OCI-LY3 (cell line): ENCODE results near the gene GTF3C5.
"Not testable (repeated sequence)": the region's sequence is repeated elsewhere in the genome, so short reads cannot be mapped to it uniquely, and the experiment has no call there.

Experiments used
- H2AFZ ChIP-seq: fragments of 200-600, 300-600 bp; shearing (Covaris generic); 2 replicates; pipeline ENCODE4 v1.6.0; 2014; ENCODE audit warnings: antibody characterized with exemption, low read depth, low read length
- H3K27ac ChIP-seq: fragments of 200-600, 300-600 bp; sonication (generic); 2 replicates; pipeline ENCODE4 v1.5.1; 2014; ENCODE audit warnings: mild to moderate bottlenecking, low read length, moderate library complexity, mixed read lengths
- H3K27me3 ChIP-seq: fragments of 200-600, 300-600 bp; sonication (generic); 2 replicates; pipeline ENCODE4 v1.6.1; 2014; ENCODE audit warnings: low read depth, low read length, mixed read lengths
- H3K36me3 ChIP-seq: fragments of 200-600, 300-600 bp; sonication (generic); replicated peaks from 2 replicates; pipeline ENCODE3; 2014; ENCODE audit warnings: low read depth, low read length, mixed read lengths
- H3K4me1 ChIP-seq: fragments of 300-600, 200-600 bp; sonication (generic); 2 replicates; pipeline ENCODE4 v1.6.1; 2014; ENCODE audit warnings: low read length, mixed read lengths
- H3K4me2 ChIP-seq: fragments of 200-600, 300-600 bp; sonication (generic); 2 replicates; pipeline ENCODE4 v1.6.1; 2014; ENCODE audit warnings: low read length, mixed read lengths
- H3K4me3 ChIP-seq: fragments of 300-600, 200-600 bp; sonication (generic); 2 replicates; pipeline ENCODE4 v1.5.1; 2014; ENCODE audit warnings: antibody characterized with exemption, mild to moderate bottlenecking, low read length, moderate library complexity
- H3K79me2 ChIP-seq: fragments of 300-600, 200-600 bp; shearing (Covaris generic); 2 replicates; pipeline ENCODE4 v1.6.1; 2014; ENCODE audit warnings: mild to moderate bottlenecking, low read length, mixed read lengths
- H3K9ac ChIP-seq: fragments of 300-600, 200-600 bp; shearing (Covaris generic); 2 replicates; pipeline ENCODE4 v1.6.0; 2014; ENCODE audit warnings: mild to moderate bottlenecking, low read length, moderate library complexity
- H3K9me3 ChIP-seq: fragments of 200-600, 300-600 bp; shearing (Covaris generic); 2 replicates; pipeline ENCODE4 v1.6.1; 2014; ENCODE audit warnings: low read length, mixed read lengths; ENCODE audit not compliant: insufficient read depth
- H4K20me1 ChIP-seq: fragments of 200-600, 300-600 bp; sonication (generic); 2 replicates; pipeline ENCODE4 v1.6.1; 2016; ENCODE audit warnings: low read length, mixed read lengths; ENCODE audit not compliant: insufficient read depth
- EZH2phosphoT487 ChIP-seq: fragments of 200-600 bp; shearing (Covaris generic); IDR thresholded peaks from 2 replicates; pipeline ENCODE4 v1.6.1; 2018; ENCODE audit warnings: antibody characterized with exemption, mixed run types, low read depth
- TF ChIP-seq, protein P1 (sequence below): fragments of 200-600, 300-600 bp; sonication (generic); IDR thresholded peaks from 2 replicates; pipeline ENCODE4 v1.5.1; 2014; ENCODE audit warnings: antibody characterized with exemption, low read length, low read depth

GTF3C5 gene

GRCh38 chr9:133070985-133071384 lies 40.2 kb downstream of the GTF3C5 start:
- not testable (repeated sequence) for H4K20me1 ChIP-seq, H3K27ac ChIP-seq, H3K9ac ChIP-seq, H3K36me3 ChIP-seq, H2AFZ ChIP-seq, H3K79me2 ChIP-seq, H3K4me1 ChIP-seq, H3K27me3 ChIP-seq, H3K4me2 ChIP-seq, H3K9me3 ChIP-seq, H3K4me3 ChIP-seq

DNA sequence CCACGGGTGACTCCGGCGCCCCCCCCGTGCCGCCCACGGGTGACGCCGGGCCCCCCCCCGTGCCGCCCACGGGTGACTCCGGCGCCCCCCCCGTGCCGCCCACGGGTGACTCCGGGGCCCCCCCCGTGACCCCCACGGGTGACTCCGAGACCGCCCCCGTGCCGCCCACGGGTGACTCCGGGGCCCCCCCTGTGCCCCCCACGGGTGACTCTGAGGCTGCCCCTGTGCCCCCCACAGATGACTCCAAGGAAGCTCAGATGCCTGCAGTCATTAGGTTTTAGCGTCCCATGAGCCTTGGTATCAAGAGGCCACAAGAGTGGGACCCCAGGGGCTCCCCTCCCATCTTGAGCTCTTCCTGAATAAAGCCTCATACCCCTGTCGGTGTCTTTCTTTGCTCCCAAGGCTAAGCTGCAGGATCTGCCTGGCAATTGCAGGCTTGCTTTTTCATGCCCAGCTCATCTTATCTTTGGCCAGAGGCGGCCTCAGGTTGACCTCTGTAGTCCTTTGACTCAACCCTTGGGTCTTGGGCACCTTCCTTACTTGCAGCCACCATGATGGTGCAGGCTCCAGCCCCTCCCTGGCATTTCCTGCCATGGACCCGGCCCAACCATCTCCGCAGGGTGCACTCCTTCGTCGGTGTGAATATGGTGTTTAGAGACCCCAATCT lies 40.8 kb downstream of the GTF3C5 start:
- Histone ChIP-seq H3K4me1 (no peaks in the 10 kb centered on the region), H3K9me3 (no peaks in the 10 kb centered on the region), H3K9ac (no peak overlapping the region), H3K27ac (no peak overlapping the region), H3K27me3 (peaks cover 10% of the 10 kb centered on the region; the same call in 1 of the 2 replicates), H4K20me1 (no peaks in the 10 kb centered on the region), H3K4me2 (no peak overlapping the region), H3K79me2 (no peaks in the 10 kb centered on the region), H3K4me3 (no peak overlapping the region), H3K36me3 (no peaks in the 10 kb centered on the region), H2AFZ (no peak overlapping the region)
- no peak for TF ChIP-seq EZH2phosphoT487
- TF ChIP-seq, protein P1, sequence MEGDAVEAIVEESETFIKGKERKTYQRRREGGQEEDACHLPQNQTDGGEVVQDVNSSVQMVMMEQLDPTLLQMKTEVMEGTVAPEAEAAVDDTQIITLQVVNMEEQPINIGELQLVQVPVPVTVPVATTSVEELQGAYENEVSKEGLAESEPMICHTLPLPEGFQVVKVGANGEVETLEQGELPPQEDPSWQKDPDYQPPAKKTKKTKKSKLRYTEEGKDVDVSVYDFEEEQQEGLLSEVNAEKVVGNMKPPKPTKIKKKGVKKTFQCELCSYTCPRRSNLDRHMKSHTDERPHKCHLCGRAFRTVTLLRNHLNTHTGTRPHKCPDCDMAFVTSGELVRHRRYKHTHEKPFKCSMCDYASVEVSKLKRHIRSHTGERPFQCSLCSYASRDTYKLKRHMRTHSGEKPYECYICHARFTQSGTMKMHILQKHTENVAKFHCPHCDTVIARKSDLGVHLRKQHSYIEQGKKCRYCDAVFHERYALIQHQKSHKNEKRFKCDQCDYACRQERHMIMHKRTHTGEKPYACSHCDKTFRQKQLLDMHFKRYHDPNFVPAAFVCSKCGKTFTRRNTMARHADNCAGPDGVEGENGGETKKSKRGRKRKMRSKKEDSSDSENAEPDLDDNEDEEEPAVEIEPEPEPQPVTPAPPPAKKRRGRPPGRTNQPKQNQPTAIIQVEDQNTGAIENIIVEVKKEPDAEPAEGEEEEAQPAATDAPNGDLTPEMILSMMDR: no peak

DNA sequence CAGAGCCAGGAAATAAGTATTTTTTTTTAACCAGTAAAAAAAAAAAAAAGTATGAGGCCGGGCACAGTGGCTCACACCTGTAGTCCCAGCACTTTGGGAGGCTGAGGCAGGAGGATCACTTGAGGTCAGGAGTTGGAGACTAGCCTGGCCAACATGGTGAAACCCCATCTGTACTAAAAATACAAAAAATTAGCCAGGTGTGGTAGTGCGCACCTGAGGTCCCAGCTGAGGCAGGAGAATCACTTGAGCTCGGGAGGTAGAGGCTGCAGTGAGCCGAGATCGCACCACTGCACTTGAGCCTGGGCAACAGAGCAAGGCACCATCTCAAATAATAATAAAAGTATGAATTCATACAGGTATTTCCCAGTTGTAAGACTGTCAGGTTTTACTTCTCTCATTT lies 41.4 kb downstream of the GTF3C5 start:
- H3K79me2 ChIP-seq, H2AFZ ChIP-seq: not testable (repeated sequence)

GRCh38 chr9:133073086-133074014 lies 42.6 kb downstream of the GTF3C5 start:
- Histone ChIP-seq H4K20me1 (no peaks in the 10 kb centered on the region), H3K4me1 (no peaks in the 10 kb centered on the region), H3K4me3 (no peak overlapping the region), H2AFZ (no peak overlapping the region), H3K4me2 (no peak overlapping the region), H3K27me3 (peaks cover 10% of the 10 kb centered on the region; the same call in 1 of the 2 replicates), H3K9me3 (no peaks in the 10 kb centered on the region), H3K79me2 (no peaks in the 10 kb centered on the region), H3K36me3 (no peaks in the 10 kb centered on the region), H3K9ac (no peak overlapping the region), H3K27ac (no peak overlapping the region)
- TF ChIP-seq, protein P1: no peak
- no peak for TF ChIP-seq EZH2phosphoT487

More for the DNA sequence above, 41.4 kb downstream of the GTF3C5 start:
- H3K4me3 ChIP-seq, H3K9ac ChIP-seq, H4K20me1 ChIP-seq, H3K4me2 ChIP-seq, H3K27ac ChIP-seq, H3K4me1 ChIP-seq, H3K36me3 ChIP-seq, H3K9me3 ChIP-seq, H3K27me3 ChIP-seq: not testable (repeated sequence)

- Histone ChIP-seq H2AFZ (no peak overlapping the region), H3K27me3 (peaks cover 14% of the 10 kb centered on the region; the same call in 1 of the 2 replicates), H3K36me3 (no peaks in the 10 kb centered on the region), H3K9me3 (no peaks in the 10 kb centered on the region), H3K4me1 (no peaks in the 10 kb centered on the region), H4K20me1 (no peaks in the 10 kb centered on the region), H3K9ac (no peak overlapping the region), H3K79me2 (no peaks in the 10 kb centered on the region), H3K27ac (no peak overlapping the region), H3K4me3 (no peak overlapping the region), H3K4me2 (no peak overlapping the region)
- TF ChIP-seq EZH2phosphoT487: no peak
- TF ChIP-seq, protein P1: no peak
These were observed 43.4 kb downstream of the GTF3C5 start for GRCh38 chr9:133074111-133074651.
